Breast epithelium (tissue), 4 donors: Measurements from ENCODE around the gene HIBADH. TPM values are rescaled to one million over a fixed set of nuclear protein-coding genes. Genes with fewer than 3 reads are reported as not detected.

Experiments used
- DNase-seq, 2 donors: peaks; one replicate each; pipeline ENCODE4 v3.0.0-alpha.2; 2019; ENCODE audit warnings: low spot score in 2 of 2
- H3K27ac ChIP-seq, 2 donors: fragments of 200-600 bp; sonication (generic) in 1 of 2; one replicate each; pipeline ENCODE4 v1.5.1; 2016 to 2019; ENCODE audit warnings: mild to moderate bottlenecking in 1 of 2
- H3K27me3 ChIP-seq, 2 donors: fragments of 200-600 bp; sonication (generic) in 1 of 2; one replicate each; pipeline versions ENCODE4 v1.5.1 to v1.6.0; 2017 to 2019; ENCODE audit warnings: control low read depth in 1 of 2, mild to moderate bottlenecking in 1 of 2
- H3K36me3 ChIP-seq: fragments of 200-600 bp; one replicate; pipeline ENCODE4 v1.5.1; 2019
- H3K4me1 ChIP-seq, 2 donors: fragments of 200-600 bp; sonication (generic); one replicate each; pipeline ENCODE4 v1.5.1; 2016 to 2019; ENCODE audit warnings: control low read depth in 1 of 2
- H3K4me3 ChIP-seq, 3 donors: fragments of 200-600 bp; sonication (generic); 1 replicate in 2 of 3; 2 replicates in 1 of 3; pipeline ENCODE4 v1.5.1; 2016 to 2019; ENCODE audit warnings: mild to moderate bottlenecking in 3 of 3, moderate library complexity in 2 of 3
- H3K9me3 ChIP-seq, 2 donors: fragments of 200-600 bp; sonication (generic) in 1 of 2; one replicate each; pipeline ENCODE4 v1.5.1; 2016 to 2019; ENCODE audit warnings: control low read depth in 1 of 2
- POLR2A ChIP-seq: fragments of 450-650 bp; IDR thresholded peaks from one replicate; pipeline ENCODE4 v1.6.1; 2016; ENCODE audit warnings: antibody characterized with exemption, mild to moderate bottlenecking, moderate library complexity
- POLR2AphosphoS5 ChIP-seq, 3 donors: sonication (generic); formaldehyde crosslinking; IDR thresholded peaks; one replicate each; pipeline ENCODE4 v1.6.1; 2017; ENCODE audit warnings: antibody characterized with exemption in 3 of 3
- intact Hi-C: fragments of 100-400 bp; cut with DNase I; formaldehyde crosslinking; loops from one replicate; pipeline ENCODE4 v1.15.1; 2023; ENCODE audit warnings: low total_unique reads
- total RNA-seq, 3 donors: library from RNA; depleted of rRNA; stranded (reverse); fragments of >200 nt; gene quantifications; one replicate each; pipeline ENCODE4 v1.1.0, GENCODE V29; 2016
- TF ChIP-seq, protein P1 (sequence below), 3 donors: fragments of 450-650 bp; IDR thresholded peaks; one replicate each; pipeline ENCODE4 v1.5.1; 2016 to 2017; ENCODE audit warnings: antibody characterized with exemption in 3 of 3, mild to moderate bottlenecking in 3 of 3, moderate library complexity in 3 of 3

HIBADH gene
- total RNA-seq, 3 donors from 2014 or later, result 50.5 to 80.1 (median 67.5) TPM

DNA sequence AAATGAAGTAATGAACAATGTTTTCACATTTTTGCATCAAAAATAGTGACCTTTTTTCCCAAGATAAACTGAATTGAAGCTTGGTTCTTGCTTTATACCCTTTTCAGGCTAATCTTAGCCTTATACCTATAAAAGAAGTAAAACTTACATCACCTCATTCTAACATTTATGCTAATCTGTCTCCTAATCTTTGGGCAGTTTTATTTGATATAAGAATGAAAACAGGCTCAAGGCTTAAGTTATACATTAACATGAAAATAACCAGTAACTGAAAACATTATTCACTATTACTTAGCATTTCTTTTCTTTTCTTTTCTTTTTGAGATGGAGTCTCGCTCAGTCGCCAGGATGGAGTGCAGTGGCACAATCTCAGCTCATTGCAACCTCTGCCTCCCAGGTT is 113.1 kb downstream of the HIBADH start:
- no peaks in the 10 kb centered on the region for H3K9me3 ChIP-seq
- intact Hi-C loops, result loop anchor here (5.0 kb wide), 1 partner anchor 922 kb away; no protein-coding TSS in a partner anchor
- H3K36me3 ChIP-seq, result no peaks in the 10 kb centered on the region
- no peak for DNase-seq
- H3K27ac ChIP-seq, result no peak overlapping the region
- no peaks in the 10 kb centered on the region for H3K27me3 ChIP-seq
- TF ChIP-seq POLR2AphosphoS5 (IDR thresholded peaks at IDR 0.05), result no peak
- TF ChIP-seq, protein P1, sequence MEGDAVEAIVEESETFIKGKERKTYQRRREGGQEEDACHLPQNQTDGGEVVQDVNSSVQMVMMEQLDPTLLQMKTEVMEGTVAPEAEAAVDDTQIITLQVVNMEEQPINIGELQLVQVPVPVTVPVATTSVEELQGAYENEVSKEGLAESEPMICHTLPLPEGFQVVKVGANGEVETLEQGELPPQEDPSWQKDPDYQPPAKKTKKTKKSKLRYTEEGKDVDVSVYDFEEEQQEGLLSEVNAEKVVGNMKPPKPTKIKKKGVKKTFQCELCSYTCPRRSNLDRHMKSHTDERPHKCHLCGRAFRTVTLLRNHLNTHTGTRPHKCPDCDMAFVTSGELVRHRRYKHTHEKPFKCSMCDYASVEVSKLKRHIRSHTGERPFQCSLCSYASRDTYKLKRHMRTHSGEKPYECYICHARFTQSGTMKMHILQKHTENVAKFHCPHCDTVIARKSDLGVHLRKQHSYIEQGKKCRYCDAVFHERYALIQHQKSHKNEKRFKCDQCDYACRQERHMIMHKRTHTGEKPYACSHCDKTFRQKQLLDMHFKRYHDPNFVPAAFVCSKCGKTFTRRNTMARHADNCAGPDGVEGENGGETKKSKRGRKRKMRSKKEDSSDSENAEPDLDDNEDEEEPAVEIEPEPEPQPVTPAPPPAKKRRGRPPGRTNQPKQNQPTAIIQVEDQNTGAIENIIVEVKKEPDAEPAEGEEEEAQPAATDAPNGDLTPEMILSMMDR (IDR thresholded peaks at IDR 0.05), result no peak
- no peak for TF ChIP-seq POLR2A
- H3K4me3 ChIP-seq, result no peak overlapping the region
- H3K4me1 ChIP-seq, result no peaks in the 10 kb centered on the region

DNA sequence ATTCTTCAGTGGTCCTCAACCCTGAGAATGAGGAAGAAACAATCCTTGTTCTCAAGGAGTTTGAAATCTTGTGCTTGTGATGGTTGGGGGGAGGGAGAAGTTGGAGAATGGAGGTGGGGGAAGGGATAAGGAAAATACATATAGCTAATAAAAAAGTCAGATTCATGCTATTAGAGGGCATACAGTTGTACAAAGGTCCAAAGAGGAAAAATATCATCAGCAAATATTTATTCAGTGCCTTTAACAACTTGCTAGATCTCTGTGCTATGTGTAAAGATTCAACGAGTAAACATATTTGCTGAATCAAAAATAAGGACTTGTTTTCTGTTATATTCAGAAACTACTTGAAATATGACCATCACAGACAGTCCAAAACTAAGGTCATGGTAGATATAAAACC is 114.4 kb downstream of the HIBADH start:
- Histone ChIP-seq H3K27me3 (no peaks in the 10 kb centered on the region), H3K4me3 (no peak overlapping the region), H3K9me3 (no peaks in the 10 kb centered on the region), H3K27ac (no peak overlapping the region), H3K36me3 (no peaks in the 10 kb centered on the region), H3K4me1 (no peaks in the 10 kb centered on the region)
- TF ChIP-seq, protein P1 (IDR thresholded peaks at IDR 0.05), result no peak
- TF ChIP-seq POLR2AphosphoS5 (IDR thresholded peaks at IDR 0.05) (no peak), POLR2A (no peak)
- intact Hi-C loops, result loop anchor here (5.0 kb wide), 1 partner anchor 921 kb away; no protein-coding TSS in a partner anchor
- no peak for DNase-seq

- Histone ChIP-seq H3K36me3 (no peaks in the 10 kb centered on the region), H3K27me3 (no peaks in the 10 kb centered on the region), H3K4me3 (no peak overlapping the region), H3K9me3 (no peaks in the 10 kb centered on the region), H3K4me1 (no peaks in the 10 kb centered on the region), H3K27ac (no peak overlapping the region)
- no peak for TF ChIP-seq POLR2AphosphoS5 (IDR thresholded peaks at IDR 0.05)
- TF ChIP-seq, protein P1 (IDR thresholded peaks at IDR 0.05), result no peak
- no peak for TF ChIP-seq POLR2A
- no peak for DNase-seq
- intact Hi-C loops, result loop anchor here (5.0 kb wide), 1 partner anchor 920 kb away; no protein-coding TSS in a partner anchor
Observed at GRCh38 chr7:27547401-27547800, 115.3 kb downstream of the HIBADH start.

- Histone ChIP-seq H3K9me3 (peaks cover 0 to 2% of the 10 kb centered on the region in 2 donors), H3K27me3 (no peaks in the 10 kb centered on the region), H3K27ac (no peak overlapping the region), H3K4me3 (no peak overlapping the region), H3K4me1 (no peaks in the 10 kb centered on the region), H3K36me3 (no peaks in the 10 kb centered on the region)
- no peak for TF ChIP-seq POLR2A
- TF ChIP-seq, protein P1 (IDR thresholded peaks at IDR 0.05), result no peak
- no peak for TF ChIP-seq POLR2AphosphoS5 (IDR thresholded peaks at IDR 0.05)
- no peak for DNase-seq
- intact Hi-C loops, result loop anchor here (5.0 kb wide), 1 partner anchor 919 kb away; no protein-coding TSS in a partner anchor
Observed at GRCh38 chr7:27546610-27547009, 116.1 kb downstream of the HIBADH start.

- no peaks in the 10 kb centered on the region for H3K9me3 ChIP-seq
- intact Hi-C loops, result no loop called here
- no peaks in the 10 kb centered on the region for H3K27me3 ChIP-seq
- no peaks in the 10 kb centered on the region for H3K36me3 ChIP-seq
- TF ChIP-seq POLR2A, result no peak
- no peak for TF ChIP-seq POLR2AphosphoS5 (IDR thresholded peaks at IDR 0.05)
- TF ChIP-seq, protein P1 (IDR thresholded peaks at IDR 0.05), result no peak
- H3K27ac ChIP-seq, result no peak overlapping the region
- H3K4me1 ChIP-seq, result no peaks in the 10 kb centered on the region
- no peak overlapping the region for H3K4me3 ChIP-seq
- no peak for DNase-seq
Observed at GRCh38 chr7:27535795-27536194, 126.9 kb downstream of the HIBADH start.
